Activated naive CD8-positive, alpha-beta T cell treated with anti-CD3 and anti-CD28 coated beads for 36 hours (primary cell): ENCODE results near the gene NMT1. TPM values are rescaled to one million over a fixed set of nuclear protein-coding genes. Genes with fewer than 3 reads are reported as not detected.
A peak's percentile ranks its signal among the peaks of the same experiment; 100 is the strongest.

Source experiments
- DNase-seq: peaks from one replicate; pipeline ENCODE4 v3.0.0; 2021
- H3K27ac Mint-ChIP-seq: one replicate; pipeline ENCODE4 v1.8.0; 2022; ENCODE audit warnings: mild to moderate bottlenecking, moderate library complexity, mixed read lengths
- H3K27me3 Mint-ChIP-seq: one replicate; pipeline ENCODE4 v1.8.0; 2022; ENCODE audit warnings: mild to moderate bottlenecking, mixed read lengths
- H3K36me3 Mint-ChIP-seq: one replicate; pipeline ENCODE4 v1.8.0; 2021; ENCODE audit warnings: mild to moderate bottlenecking, mixed read lengths
- H3K4me1 Mint-ChIP-seq: one replicate; pipeline ENCODE4 v1.8.0; 2021; ENCODE audit warnings: mixed read lengths
- H3K4me3 Mint-ChIP-seq: one replicate; pipeline ENCODE4 v1.8.0; 2022; ENCODE audit warnings: mild to moderate bottlenecking, moderate library complexity, mixed read lengths
- H3K9me3 Mint-ChIP-seq: one replicate; pipeline ENCODE4 v1.8.0; 2022; ENCODE audit warnings: mixed read lengths
- total RNA-seq, 2 experiments: library from RNA; stranded (reverse); gene quantifications; one replicate each; pipeline ENCODE4 v1.2.3, GENCODE V29; 2021

The NMT1 gene
- total RNA-seq, 2 experiments from 2014 or later = 168 to 170 TPM

- DNase-seq = no peak
- peaks cover 24% of the 10 kb centered on the region for H3K36me3 Mint-ChIP-seq
- H3K27me3 Mint-ChIP-seq = no peaks in the 10 kb centered on the region
- no peak overlapping the region for H3K27ac Mint-ChIP-seq
- no peaks in the 10 kb centered on the region for H3K4me1 Mint-ChIP-seq
- no peaks in the 10 kb centered on the region for H3K9me3 Mint-ChIP-seq
- H3K4me3 Mint-ChIP-seq = no peak overlapping the region
Measured at GRCh38 chr17:45087504-45087975, 26.4 kb downstream of the NMT1 start.

- H3K27me3 Mint-ChIP-seq = no peaks in the 10 kb centered on the region
- H3K4me3 Mint-ChIP-seq = no peak overlapping the region
- no peak overlapping the region for H3K27ac Mint-ChIP-seq
- peaks cover 24% of the 10 kb centered on the region for H3K36me3 Mint-ChIP-seq
- no peak for DNase-seq
- no peaks in the 10 kb centered on the region for H3K9me3 Mint-ChIP-seq
- no peaks in the 10 kb centered on the region for H3K4me1 Mint-ChIP-seq
Measured at GRCh38 chr17:45087978-45088377, 26.9 kb downstream of the NMT1 start.

- peaks cover 25% of the 10 kb centered on the region for H3K36me3 Mint-ChIP-seq
- no peaks in the 10 kb centered on the region for H3K4me1 Mint-ChIP-seq
- no peaks in the 10 kb centered on the region for H3K9me3 Mint-ChIP-seq
- H3K27me3 Mint-ChIP-seq = no peaks in the 10 kb centered on the region
- peak overlapping the region; percentile 62 for H3K27ac Mint-ChIP-seq
- no peak for DNase-seq
- H3K4me3 Mint-ChIP-seq = no peak overlapping the region
Measured at GRCh38 chr17:45088741-45089140, 27.6 kb downstream of the NMT1 start.

- peaks cover 34% of the 10 kb centered on the region for H3K36me3 Mint-ChIP-seq
- no peak overlapping the region for H3K27ac Mint-ChIP-seq
Measured at GRCh38 chr17:45090711-45091110, 29.6 kb downstream of the NMT1 start.

GRCh38 chr17:45091778-45092425 is 30.8 kb downstream of the NMT1 start:
- Mint-ChIP-seq H3K4me1 (no peaks in the 10 kb centered on the region), H3K27ac (no peak overlapping the region), H3K4me3 (no peak overlapping the region), H3K27me3 (no peaks in the 10 kb centered on the region), H3K9me3 (no peaks in the 10 kb centered on the region), H3K36me3 (peaks cover 40% of the 10 kb centered on the region)
- DNase-seq = no peak

More at GRCh38 chr17:45090711-45091110, 29.6 kb downstream of the NMT1 start:
- no peak overlapping the region for H3K4me3 Mint-ChIP-seq
- H3K4me1 Mint-ChIP-seq = no peaks in the 10 kb centered on the region
- H3K9me3 Mint-ChIP-seq = no peaks in the 10 kb centered on the region
- DNase-seq = no peak
- no peaks in the 10 kb centered on the region for H3K27me3 Mint-ChIP-seq

- Mint-ChIP-seq H3K27ac (no peak overlapping the region), H3K4me1 (no peaks in the 10 kb centered on the region), H3K9me3 (no peaks in the 10 kb centered on the region), H3K4me3 (no peak overlapping the region), H3K36me3 (peaks cover 38% of the 10 kb centered on the region), H3K27me3 (no peaks in the 10 kb centered on the region)
- no peak for DNase-seq
Measured at GRCh38 chr17:45092911-45093430, 31.9 kb downstream of the NMT1 start.

- Mint-ChIP-seq H3K4me1 (no peaks in the 10 kb centered on the region), H3K27ac (no peak overlapping the region), H3K36me3 (peaks cover 38% of the 10 kb centered on the region), H3K9me3 (no peaks in the 10 kb centered on the region), H3K27me3 (no peaks in the 10 kb centered on the region), H3K4me3 (no peak overlapping the region)
- DNase-seq = no peak
Measured at GRCh38 chr17:45093444-45094110, 32.5 kb downstream of the NMT1 start.

- peaks cover 33% of the 10 kb centered on the region for H3K36me3 Mint-ChIP-seq
Measured at GRCh38 chr17:45096141-45096540, 35.0 kb downstream of the NMT1 start.

GRCh38 chr17:45096926-45097325 is 35.8 kb downstream of the NMT1 start:
- H3K27ac Mint-ChIP-seq = no peak overlapping the region
- no peak for DNase-seq
- H3K27me3 Mint-ChIP-seq = no peaks in the 10 kb centered on the region
- H3K36me3 Mint-ChIP-seq = peaks cover 33% of the 10 kb centered on the region
- H3K4me1 Mint-ChIP-seq = no peaks in the 10 kb centered on the region
- no peaks in the 10 kb centered on the region for H3K9me3 Mint-ChIP-seq
- H3K4me3 Mint-ChIP-seq = no peak overlapping the region

More at GRCh38 chr17:45096141-45096540, 35.0 kb downstream of the NMT1 start:
- no peak for DNase-seq
- Mint-ChIP-seq H3K4me3 (no peak overlapping the region), H3K9me3 (no peaks in the 10 kb centered on the region), H3K4me1 (no peaks in the 10 kb centered on the region), H3K27me3 (no peaks in the 10 kb centered on the region), H3K27ac (peak overlapping the region; percentile 51)

- Mint-ChIP-seq H3K27ac (no peak overlapping the region), H3K27me3 (no peaks in the 10 kb centered on the region), H3K4me1 (no peaks in the 10 kb centered on the region), H3K36me3 (peaks cover 29% of the 10 kb centered on the region), H3K9me3 (no peaks in the 10 kb centered on the region), H3K4me3 (no peak overlapping the region)
- no peak for DNase-seq
Measured at GRCh38 chr17:45098081-45098868, 37.2 kb downstream of the NMT1 start.

- Mint-ChIP-seq H3K27me3 (no peaks in the 10 kb centered on the region), H3K4me3 (no peak overlapping the region), H3K27ac (no peak overlapping the region), H3K9me3 (no peaks in the 10 kb centered on the region), H3K36me3 (peaks cover 26% of the 10 kb centered on the region), H3K4me1 (no peaks in the 10 kb centered on the region)
- peak; percentile 72 for DNase-seq
Measured at GRCh38 chr17:45098869-45099616, 37.9 kb downstream of the NMT1 start.

GRCh38 chr17:45101546-45101882 is 40.4 kb downstream of the NMT1 start:
- Mint-ChIP-seq H3K27ac (no peak overlapping the region), H3K4me1 (no peaks in the 10 kb centered on the region), H3K36me3 (peaks cover 13% of the 10 kb centered on the region), H3K4me3 (no peak overlapping the region), H3K27me3 (no peaks in the 10 kb centered on the region), H3K9me3 (no peaks in the 10 kb centered on the region)
- DNase-seq = no peak

- H3K4me1 Mint-ChIP-seq = no peaks in the 10 kb centered on the region
- no peaks in the 10 kb centered on the region for H3K9me3 Mint-ChIP-seq
- no peaks in the 10 kb centered on the region for H3K27me3 Mint-ChIP-seq
- no peak overlapping the region for H3K4me3 Mint-ChIP-seq
- H3K36me3 Mint-ChIP-seq = peaks cover 12% of the 10 kb centered on the region
- peak overlapping the region; percentile 32 for H3K27ac Mint-ChIP-seq
- DNase-seq = no peak
Measured at GRCh38 chr17:45101883-45102811, 41.0 kb downstream of the NMT1 start.

GRCh38 chr17:45102856-45103255 is 41.7 kb downstream of the NMT1 start:
- Mint-ChIP-seq H3K36me3 (peaks cover 11% of the 10 kb centered on the region), H3K27ac (peak overlapping the region; percentile 32), H3K9me3 (no peaks in the 10 kb centered on the region), H3K27me3 (no peaks in the 10 kb centered on the region), H3K4me1 (no peaks in the 10 kb centered on the region), H3K4me3 (no peak overlapping the region)
- no peak for DNase-seq
